ENCODE data around the gene ACHE. TPM values are rescaled to one million over a fixed set of nuclear protein-coding genes. Genes with fewer than 3 reads are reported as not detected.

ACHE gene
- total and polyA plus RNA-seq, 2 of the 13 experiments (the other 11 are each of a cell fraction or from before 2014, with no cell fraction given), result 0.18 to 0.40 TPM

- TF ChIP-seq ZNF142 (CRISPR knock-in tag; IDR thresholded peaks at IDR 0.05), result no peak
- no peak for TF ChIP-seq GABPB1 (CRISPR knock-in tag; IDR thresholded peaks at IDR 0.05)
- TF ChIP-seq SNRNP70 (IDR thresholded peaks at IDR 0.05; ENCODE audit: low read depth, low read length), result no peak
- TF ChIP-seq MAFF (IDR thresholded peaks at IDR 0.05; ENCODE audit: low read depth, low read length), result peak; percentile 88
- no peak for TF ChIP-seq YY1 (IDR thresholded peaks at IDR 0.05; ENCODE audit: insufficient read depth, insufficient replicate concordance, low read depth, low read length)
- TF ChIP-seq ZNF138 (CRISPR knock-in tag; IDR thresholded peaks at IDR 0.05; ENCODE audit: low read depth), result no peak
- TF ChIP-seq ZBTB33 (CRISPR knock-in tag; IDR thresholded peaks at IDR 0.05), result peak; percentile 56; the same call in 1 of the 2 replicates
- TF ChIP-seq NFKB2 (CRISPR knock-in tag; IDR thresholded peaks at IDR 0.05; ENCODE audit: borderline replicate concordance), result no peak
- no peak for TF ChIP-seq E2F5 (CRISPR knock-in tag; conservative IDR thresholded peaks at IDR 0.05)
- TF ChIP-seq HNF4G (IDR thresholded peaks at IDR 0.05; ENCODE audit: borderline replicate concordance, low read depth, low read length), result peak; percentile 70
- no peak for TF ChIP-seq HNF4G (CRISPR knock-in tag; IDR thresholded peaks at IDR 0.05; ENCODE audit: borderline replicate concordance, low read depth)
- TF ChIP-seq GRHL1 (CRISPR knock-in tag; conservative IDR thresholded peaks at IDR 0.05), result no peak
- TF ChIP-seq ZNF704 (CRISPR knock-in tag; IDR thresholded peaks at IDR 0.05; ENCODE audit: borderline replicate concordance), result no peak
- 0 out of 2 replicates have a peak, but pooled peaks have one; percentile 20 for TF ChIP-seq TBX2 (CRISPR knock-in tag; IDR thresholded peaks at IDR 0.05; ENCODE audit: borderline replicate concordance)
- TF ChIP-seq LBX2 (CRISPR knock-in tag; IDR thresholded peaks at IDR 0.05; ENCODE audit: borderline replicate concordance), result no peak
- no peak for TF ChIP-seq SOX6 (IDR thresholded peaks at IDR 0.05)
- TF ChIP-seq SOX6 (CRISPR knock-in tag; IDR thresholded peaks at IDR 0.05), result 0 out of 2 replicates have a peak, but pooled peaks have one; percentile 17
These were observed 32.2 kb downstream of the ACHE start (continued) for GRCh38 chr7:100863406-100863950.

Data from HepG2 (cell line).